Activated B cell treated with CpG ODN at 0.5 μM for 24 hours (primary cell): ENCODE results near the gene SKAP2. TPM values are rescaled to one million over a fixed set of nuclear protein-coding genes. Genes with fewer than 3 reads are reported as not detected.

Source experiments
- ATAC-seq: fragments of 200-7000 bp; cut with Tn5 transposase; one replicate; pipeline ENCODE4 v1.10.0; 2021; ENCODE audit warnings: low read depth, mild to moderate bottlenecking, moderate library complexity
- CTCF ChIA-PET: fragments of 350-600 bp; sonication (Branson Sonifier 250); formaldehyde crosslinking; loops from one replicate; lab custom pipeline; 2021; ENCODE audit warnings: antibody characterized with exemption; lab: Charles Lee
- POLR2A ChIA-PET: fragments of 350-600 bp; sonication (Branson Sonifier 250); formaldehyde crosslinking; loops from one replicate; lab custom pipeline; 2021; ENCODE audit warnings: antibody characterized with exemption; lab: Charles Lee
- DNase-seq: peaks from one replicate; pipeline ENCODE4 v3.0.0; 2022
- H3K27ac Mint-ChIP-seq: one replicate; pipeline ENCODE4 v1.8.0; 2020; ENCODE audit warnings: mixed read lengths
- H3K27me3 Mint-ChIP-seq: one replicate; pipeline ENCODE4 v1.8.0; 2021; ENCODE audit warnings: mixed read lengths
- H3K36me3 Mint-ChIP-seq: one replicate; pipeline ENCODE4 v1.8.0; 2021; ENCODE audit warnings: low read depth, mixed read lengths
- H3K4me1 Mint-ChIP-seq: one replicate; pipeline ENCODE4 v1.8.0; 2021; ENCODE audit warnings: mixed read lengths
- H3K4me3 Mint-ChIP-seq: one replicate; pipeline ENCODE4 v1.8.0; 2020; ENCODE audit warnings: mild to moderate bottlenecking, mixed read lengths
- H3K9me3 Mint-ChIP-seq: one replicate; pipeline ENCODE4 v1.8.0; 2020; ENCODE audit warnings: mixed read lengths
- CTCF ChIP-seq: fragments of 200-600 bp; IDR thresholded peaks from one replicate; pipeline ENCODE4 v1.8.0; 2022; ENCODE audit warnings: antibody characterized with exemption, mild to moderate bottlenecking
- intact Hi-C: fragments of 100-400 bp; cut with micrococcal nuclease; formaldehyde crosslinking; loops from one replicate; pipeline ENCODE4 v1.15.1; 2024
- total RNA-seq: library from RNA; stranded (reverse); gene quantifications from 2 replicates; pipeline ENCODE4 v1.2.3, GENCODE V29; 2022

Gene SKAP2
- total RNA-seq, 1 donor from 2014 or later, result 75.6 TPM

DNA sequence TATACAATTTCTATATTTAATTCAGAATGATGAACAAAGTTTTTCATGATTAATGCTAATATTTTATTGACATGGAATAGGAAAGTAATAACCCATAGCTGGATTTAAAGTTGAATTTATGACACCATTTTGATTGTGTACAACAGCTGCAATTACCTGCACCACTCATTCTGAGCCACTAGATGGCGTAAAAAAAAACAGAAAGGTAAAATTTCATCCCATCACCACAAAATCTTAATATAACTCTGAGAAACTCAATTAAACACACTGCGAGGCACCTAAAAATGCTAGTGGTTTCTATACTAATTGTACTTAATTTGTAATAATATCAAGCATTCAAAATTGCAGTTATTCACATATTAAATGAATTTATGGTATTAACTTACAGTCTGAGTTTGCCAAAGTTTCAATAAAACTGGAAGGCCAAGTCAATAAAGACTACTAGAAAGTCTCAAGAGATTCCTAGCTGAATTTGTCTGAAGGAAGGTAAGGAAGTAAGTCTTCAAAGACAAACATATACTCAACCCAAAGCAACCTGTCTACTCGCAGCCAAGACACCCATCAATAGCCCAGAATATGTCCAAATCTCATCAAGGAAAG lies 182.5 kb downstream of the SKAP2 start:
- Mint-ChIP-seq H3K27ac (no peak overlapping the region), H3K36me3 (peaks cover 19% of the 10 kb centered on the region), H3K9me3 (no peaks in the 10 kb centered on the region), H3K27me3 (no peaks in the 10 kb centered on the region), H3K4me3 (no peak overlapping the region), H3K4me1 (no peaks in the 10 kb centered on the region)
- intact Hi-C loops, result loop anchor here (1.0 to 5.0 kb wide), 2 partner anchors 479 to 810 kb away; no protein-coding TSS in a partner anchor
- ChIA-PET CTCF (interaction anchor here (0.7 to 4.2 kb wide), 12 partner anchors 9 to 905 kb away, joined by 3 to 16 read pairs (median 4); no protein-coding TSS in a partner anchor), POLR2A (interaction anchor here (1.4 kb wide), 1 partner anchor 479 kb away, joined by 6 read pairs; no protein-coding TSS in a partner anchor)
- TF ChIP-seq CTCF, result peak; percentile 24
- no peak for DNase-seq
- ATAC-seq, result peak; percentile 57

DNA sequence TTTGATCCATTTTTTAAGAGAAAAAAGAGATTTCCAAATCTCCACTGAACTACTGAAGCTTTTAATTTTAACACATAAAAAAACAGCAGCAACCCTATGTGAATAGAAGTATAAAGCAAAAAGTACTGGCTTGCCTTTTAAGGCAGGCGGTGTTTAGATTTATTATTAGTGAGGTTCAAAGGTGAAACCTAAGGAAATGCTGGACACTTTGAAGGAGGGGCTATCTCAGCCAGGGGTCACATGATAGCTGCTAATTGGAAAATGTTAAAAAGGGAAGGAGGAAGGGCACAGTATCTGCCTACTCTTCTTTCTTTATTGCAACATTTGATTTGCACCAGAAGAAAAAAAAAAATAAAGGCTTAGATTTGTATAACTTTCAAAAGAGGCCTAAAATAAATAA lies 183.8 kb downstream of the SKAP2 start:
- intact Hi-C loops, result loop anchor here (5.0 kb wide), 1 partner anchor 808 kb away; no protein-coding TSS in a partner anchor
- Mint-ChIP-seq H3K36me3 (peaks cover 26% of the 10 kb centered on the region), H3K9me3 (no peaks in the 10 kb centered on the region), H3K27me3 (no peaks in the 10 kb centered on the region), H3K4me3 (no peak overlapping the region), H3K4me1 (no peaks in the 10 kb centered on the region), H3K27ac (no peak overlapping the region)
- ChIA-PET CTCF (interaction anchor here (1.1 to 4.2 kb wide), 4 partner anchors 11 to 311 kb away, joined by 3 to 16 read pairs (median 6); no protein-coding TSS in a partner anchor), POLR2A (no interaction called here)
- TF ChIP-seq CTCF, result no peak
- no peak for DNase-seq
- ATAC-seq, result no peak

DNA sequence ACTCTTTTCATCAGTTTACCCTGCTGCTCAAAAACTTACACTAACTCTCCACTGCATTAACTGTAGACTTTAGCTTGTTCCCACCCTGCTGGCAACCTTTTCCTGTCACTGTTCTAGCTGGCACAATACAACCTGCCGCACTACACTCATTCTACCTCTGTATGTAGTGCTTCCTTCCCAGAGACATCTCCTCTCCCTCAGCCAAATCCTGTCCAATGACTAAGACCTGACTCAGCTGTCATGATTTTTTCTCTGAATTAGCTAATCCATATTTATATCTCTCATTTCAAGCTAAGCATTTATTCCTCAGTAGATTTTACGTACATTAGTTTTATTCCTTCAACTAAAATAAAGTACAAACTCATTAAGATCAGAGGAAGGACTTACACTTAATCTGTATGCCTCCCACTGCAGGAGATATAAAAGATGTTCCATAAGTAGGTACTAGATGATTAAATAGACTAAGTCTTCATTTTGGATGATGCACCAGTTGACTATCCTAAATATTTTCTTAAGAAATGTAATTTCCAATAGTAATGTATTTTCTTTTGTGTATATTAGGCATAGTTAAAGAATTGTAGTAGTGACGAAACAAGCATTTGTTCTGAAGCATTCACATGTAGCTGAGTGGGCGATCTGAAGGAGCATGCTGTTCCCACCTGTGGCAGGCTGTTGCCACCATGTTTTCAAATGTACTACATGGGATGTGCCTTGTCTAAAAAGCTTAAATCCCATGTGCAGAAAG lies 189.1 kb downstream of the SKAP2 start:
- DNase-seq (no peak), ATAC-seq (no peak)
- no peak overlapping the region for H3K4me3 Mint-ChIP-seq
- H3K36me3 Mint-ChIP-seq, result peaks cover 23% of the 10 kb centered on the region
- no peak for TF ChIP-seq CTCF
- H3K27me3 Mint-ChIP-seq, result no peaks in the 10 kb centered on the region
- no peak overlapping the region for H3K27ac Mint-ChIP-seq
- no peaks in the 10 kb centered on the region for H3K9me3 Mint-ChIP-seq
- ChIA-PET POLR2A (interaction anchor here (1.2 kb wide), 1 partner anchor 188 kb away, joined by 3 read pairs; no protein-coding TSS in a partner anchor), CTCF (interaction anchor here (1.1 to 1.8 kb wide), 2 partner anchors 484 to 486 kb away, joined by 3 to 6 read pairs; no protein-coding TSS in a partner anchor)
- intact Hi-C loops, result loop anchor here (10.0 kb wide), 1 partner anchor 611 kb away; no protein-coding TSS in a partner anchor
- peaks cover 12% of the 10 kb centered on the region for H3K4me1 Mint-ChIP-seq

DNA sequence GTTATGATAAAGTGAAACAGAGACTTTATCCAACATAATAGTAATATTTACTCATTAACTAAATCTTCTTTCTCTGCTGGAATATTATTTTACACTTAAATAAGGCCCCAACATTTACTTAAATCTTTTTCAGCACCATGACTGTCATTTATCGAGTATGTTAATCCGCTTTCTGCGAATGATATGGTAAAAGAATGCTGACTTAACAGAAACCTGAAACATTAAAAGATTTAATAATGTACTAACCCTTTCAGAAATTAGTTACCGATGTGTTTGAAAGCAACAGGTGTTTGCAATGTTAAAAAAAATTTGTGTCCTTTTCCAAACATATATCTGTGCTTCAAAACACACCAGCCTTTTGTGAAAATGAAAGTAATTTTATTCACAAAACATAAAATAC lies 190.5 kb downstream of the SKAP2 start:
- H3K4me1 Mint-ChIP-seq, result peaks cover 16% of the 10 kb centered on the region
- DNase-seq, result no peak
- ChIA-PET POLR2A (no interaction called here), CTCF (no interaction called here)
- H3K27me3 Mint-ChIP-seq, result no peaks in the 10 kb centered on the region
- no peak overlapping the region for H3K27ac Mint-ChIP-seq
- peaks cover 18% of the 10 kb centered on the region for H3K36me3 Mint-ChIP-seq
- TF ChIP-seq CTCF, result no peak
- intact Hi-C loops, result loop anchor here (10.0 kb wide), 1 partner anchor 609 kb away; no protein-coding TSS in a partner anchor
- H3K9me3 Mint-ChIP-seq, result no peaks in the 10 kb centered on the region
- no peak overlapping the region for H3K4me3 Mint-ChIP-seq
- no peak for ATAC-seq

GRCh38 chr7:26673271-26673670 lies 191.1 kb downstream of the SKAP2 start:
- ChIA-PET CTCF (interaction anchor here (1.5 kb wide), 1 partner anchor 8 kb away, joined by 4 read pairs; no protein-coding TSS in a partner anchor), POLR2A (no interaction called here)
- H3K4me1 Mint-ChIP-seq, result peaks cover 16% of the 10 kb centered on the region
- H3K27ac Mint-ChIP-seq, result no peak overlapping the region
- ATAC-seq (no peak), DNase-seq (no peak)
- intact Hi-C loops, result loop anchor here (10.0 kb wide), 1 partner anchor 608 kb away; no protein-coding TSS in a partner anchor
- no peaks in the 10 kb centered on the region for H3K27me3 Mint-ChIP-seq
- no peaks in the 10 kb centered on the region for H3K9me3 Mint-ChIP-seq
- no peak for TF ChIP-seq CTCF
- no peak overlapping the region for H3K4me3 Mint-ChIP-seq
- H3K36me3 Mint-ChIP-seq, result peaks cover 20% of the 10 kb centered on the region
